GM23338 (cell line): ENCODE measurements around the gene CYBC1. TPM values are rescaled to one million over a fixed set of nuclear protein-coding genes. Genes with fewer than 3 reads are reported as not detected.

Experiments used
- ATAC-seq: fragments of 200-7000 bp; cut with Tn5 transposase; 3 replicates; pipeline ENCODE4 v1.9.1; 2020
- DNase-seq: peaks from one replicate; pipeline ENCODE4 v3.0.0-alpha.2; 2015; ENCODE audit warnings: low spot score
- H2AFZ ChIP-seq: fragments of 200-600 bp; sonication (generic); 2 replicates; pipeline ENCODE4 v1.8.0; 2016; ENCODE audit warnings: antibody characterized with exemption, mild to moderate bottlenecking, moderate library complexity
- H3F3A ChIP-seq: fragments of 200-600 bp; sonication (generic); replicated peaks from 2 replicates; pipeline ENCODE4 v1.8.0; 2017; ENCODE audit warnings: antibody characterized with exemption, mixed run types, low read depth
- H3K27ac ChIP-seq: fragments of 200-600 bp; sonication (generic); 2 replicates; pipeline ENCODE4 v1.6.1; 2016; ENCODE audit warnings: low read depth
- H3K27me3 ChIP-seq: fragments of 200-600 bp; sonication (generic); 2 replicates; pipeline ENCODE4 v1.8.0; 2016; ENCODE audit warnings: mild to moderate bottlenecking, mixed run types, moderate library complexity; ENCODE audit not compliant: insufficient read depth
- H3K36me3 ChIP-seq: fragments of 200-600 bp; sonication (generic); 2 replicates; pipeline ENCODE4 v1.8.0; 2016; ENCODE audit warnings: mild to moderate bottlenecking; ENCODE audit not compliant: insufficient read depth
- H3K4me1 ChIP-seq: fragments of 200-600 bp; sonication (generic); 2 replicates; pipeline ENCODE4 v1.8.0; 2016; ENCODE audit warnings: mild to moderate bottlenecking, moderate library complexity; ENCODE audit not compliant: insufficient read depth
- H3K4me2 ChIP-seq: fragments of 200-600 bp; sonication (generic); 2 replicates; pipeline ENCODE4 v1.7.1; 2017; ENCODE audit warnings: mixed run types
- H3K4me3 ChIP-seq: fragments of 200-600 bp; sonication (generic); 2 replicates; pipeline ENCODE4 v1.6.1; 2016; ENCODE audit warnings: mixed run types
- H3K79me2 ChIP-seq: fragments of 200-600 bp; sonication (generic); replicated peaks from 2 replicates; pipeline ENCODE4 v1.8.0; 2017; ENCODE audit warnings: mild to moderate bottlenecking; ENCODE audit not compliant: insufficient read depth
- H3K9me2 ChIP-seq: fragments of 200-600 bp; sonication (generic); 2 replicates; pipeline ENCODE4 v1.8.0; 2017; ENCODE audit not compliant: insufficient read depth
- H4K20me1 ChIP-seq: fragments of 200-600 bp; sonication (generic); replicated peaks from 2 replicates; pipeline ENCODE4 v1.8.0; 2017; ENCODE audit warnings: mild to moderate bottlenecking; ENCODE audit not compliant: insufficient read depth
- H3K27ac Mint-ChIP-seq: 2 replicates; pipeline ENCODE4 v1.8.0; 2020; ENCODE audit warnings: inconsistent platforms, mild to moderate bottlenecking, moderate library complexity, mixed read lengths
- H3K27me3 Mint-ChIP-seq: 3 replicates; pipeline ENCODE4 v1.8.0; 2022; ENCODE audit warnings: low read depth, mild to moderate bottlenecking, moderate library complexity, mixed read lengths, inconsistent platforms; ENCODE audit not compliant: insufficient read depth, poor library complexity
- H3K36me3 Mint-ChIP-seq: 3 replicates; pipeline ENCODE4 v1.8.0; 2021; ENCODE audit warnings: low read depth, mild to moderate bottlenecking, inconsistent platforms, moderate library complexity, mixed read lengths
- H3K4me1 Mint-ChIP-seq: 3 replicates; pipeline ENCODE4 v1.8.0; 2020; ENCODE audit warnings: mild to moderate bottlenecking, inconsistent platforms, mixed read lengths
- H3K4me3 Mint-ChIP-seq: 3 replicates; pipeline ENCODE4 v1.8.0; 2021; ENCODE audit warnings: moderate library complexity, mild to moderate bottlenecking, inconsistent platforms, mixed read lengths
- H3K9me3 Mint-ChIP-seq: 3 replicates; pipeline ENCODE4 v1.8.0; 2020; ENCODE audit warnings: moderate library complexity, mild to moderate bottlenecking, inconsistent platforms, mixed read lengths
- CREB1 ChIP-seq: fragments of 250-450 bp; sonication (Bioruptor Pico); IDR thresholded peaks from 2 replicates; pipeline ENCODE4 v1.5.0; 2020; ENCODE audit warnings: low read depth, mild to moderate bottlenecking, moderate library complexity
- CTCF ChIP-seq, 2 experiments: fragments of 200-600 bp in 1 of 2; sonication (generic) in 1 of 2; conservative IDR thresholded peaks; 2 replicates each; pipeline versions ENCODE4 v1.5.1 to v1.6.1; 2016 to 2017; ENCODE audit warnings: antibody characterized with exemption in 2 of 2, low read depth in 2 of 2, mild to moderate bottlenecking in 2 of 2, moderate library complexity in 1 of 2
- ETS1 ChIP-seq: IDR thresholded peaks from 2 replicates; pipeline ENCODE4 v1.6.1; 2016; ENCODE audit warnings: antibody characterized with exemption
- EZH2 ChIP-seq: fragments of 200-600 bp; sonication (generic); IDR thresholded peaks from one replicate; pipeline ENCODE4 v1.8.0; 2017; ENCODE audit warnings: antibody characterized with exemption, mild to moderate bottlenecking, low read depth; ENCODE audit not compliant: unreplicated experiment
- JUNB ChIP-seq: IDR thresholded peaks from one replicate; pipeline ENCODE4 v1.6.1; 2016; ENCODE audit warnings: antibody characterized with exemption; ENCODE audit not compliant: unreplicated experiment
- NANOG ChIP-seq: IDR thresholded peaks from 2 replicates; pipeline ENCODE4 v1.6.1; 2016; ENCODE audit warnings: antibody characterized with exemption, borderline replicate concordance
- POLR2AphosphoS5 ChIP-seq: IDR thresholded peaks from 2 replicates; pipeline ENCODE4 v1.6.1; 2016; ENCODE audit warnings: antibody characterized with exemption, low read depth
- REST ChIP-seq: IDR thresholded peaks from one replicate; pipeline ENCODE4 v1.6.1; 2018; ENCODE audit warnings: antibody characterized with exemption; ENCODE audit not compliant: unreplicated experiment
- ZNF114 ChIP-seq: fragments of 250-450 bp; sonication (Bioruptor Pico); IDR thresholded peaks from 2 replicates; pipeline ENCODE4 v1.5.0; 2020; ENCODE audit warnings: mild to moderate bottlenecking, moderate library complexity
- ZNF462 ChIP-seq: fragments of 250-450 bp; sonication (Bioruptor Pico); IDR thresholded peaks from 2 replicates; pipeline ENCODE4 v1.5.0; 2020; ENCODE audit warnings: mild to moderate bottlenecking, moderate library complexity
- polyA plus RNA-seq: library from polyadenylated mRNA; unstranded; fragments of >200 nt; fragmentation: Nextera tagmentation; extraction: Ambion mirVana; gene quantifications from 2 replicates; pipeline ENCODE4 v1.2.1, GENCODE V29; 2016
- total RNA-seq: library from RNA; depleted of rRNA; stranded (reverse); fragments of >200 nt; shearing (Covaris generic); gene quantifications from 2 replicates; pipeline ENCODE4 v1.2.3, GENCODE V29; 2014

Gene CYBC1
- total and polyA plus RNA-seq, 2 experiments from 2014 or later, result 24.7 to 72.4 TPM

GRCh38 chr17:82408938-82409318, 41.6 kb downstream of the CYBC1 start:
- Mint-ChIP-seq H3K4me3 (no peak overlapping the region), H3K36me3 (no peaks in the 10 kb centered on the region), H3K27me3 (peaks cover 4% of the 10 kb centered on the region), H3K4me1 (no peaks in the 10 kb centered on the region; the same call in 2 of the 3 replicates), H3K27ac (no peak overlapping the region), H3K9me3 (no peaks in the 10 kb centered on the region; the same call in 2 of the 3 replicates)
- Histone ChIP-seq H3K9me2 (no peaks in the 10 kb centered on the region), H3K4me2 (no peak overlapping the region), H3K36me3 (no peaks in the 10 kb centered on the region), H3K27ac (no peak overlapping the region), H2AFZ (no peak overlapping the region), H3K4me3 (no peak overlapping the region), H3F3A (no peaks in the 10 kb centered on the region), H4K20me1 (peaks cover under 1% of the 10 kb centered on the region), H3K79me2 (no peaks in the 10 kb centered on the region), H3K4me1 (no peaks in the 10 kb centered on the region), H3K27me3 (no peaks in the 10 kb centered on the region)
- DNase-seq (no peak), ATAC-seq (no peak)
- TF ChIP-seq POLR2AphosphoS5, result no peak
- no peak for TF ChIP-seq CREB1 (CRISPR knock-in tag)
- no peak for TF ChIP-seq JUNB
- no peak for TF ChIP-seq ETS1
- TF ChIP-seq ZNF462, result no peak
- TF ChIP-seq EZH2, result no peak
- no peak for TF ChIP-seq ZNF114
- TF ChIP-seq NANOG, result no peak
- TF ChIP-seq REST, result no peak
- no peak for TF ChIP-seq CTCF (conservative IDR thresholded peaks at IDR 0.05; ENCODE audit: low read depth in 2 of 2)
